GM18520 (cell line): ENCODE measurements around the gene BRD1.

Experiments
- ATAC-seq: cut with Tn5 transposase; IDR thresholded peaks from one replicate; pipeline ENCODE4 v1.9.1; 2021; ENCODE audit not compliant: unreplicated experiment

The BRD1 gene

DNA sequence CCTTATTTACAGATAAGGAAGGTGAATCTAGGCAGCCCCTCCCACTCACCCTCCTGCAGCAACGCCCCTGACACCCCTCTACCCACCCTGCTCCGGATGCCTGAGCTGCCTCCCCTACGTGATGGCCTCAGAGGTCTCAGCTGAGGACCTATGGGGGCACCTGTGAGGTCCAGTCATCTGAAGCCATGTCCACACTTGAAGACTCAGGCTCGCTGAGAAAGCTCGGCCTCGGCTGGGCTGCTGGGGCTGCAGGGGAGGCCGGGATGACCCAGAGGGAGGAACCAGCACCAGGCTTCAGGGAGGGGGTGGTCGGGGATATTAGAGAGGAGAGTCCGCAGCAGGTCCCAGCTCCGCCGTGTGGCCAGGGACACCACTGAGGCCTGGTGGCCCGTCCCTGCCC lies 92.8 kb downstream of the BRD1 start:
- no peak for ATAC-seq

DNA sequence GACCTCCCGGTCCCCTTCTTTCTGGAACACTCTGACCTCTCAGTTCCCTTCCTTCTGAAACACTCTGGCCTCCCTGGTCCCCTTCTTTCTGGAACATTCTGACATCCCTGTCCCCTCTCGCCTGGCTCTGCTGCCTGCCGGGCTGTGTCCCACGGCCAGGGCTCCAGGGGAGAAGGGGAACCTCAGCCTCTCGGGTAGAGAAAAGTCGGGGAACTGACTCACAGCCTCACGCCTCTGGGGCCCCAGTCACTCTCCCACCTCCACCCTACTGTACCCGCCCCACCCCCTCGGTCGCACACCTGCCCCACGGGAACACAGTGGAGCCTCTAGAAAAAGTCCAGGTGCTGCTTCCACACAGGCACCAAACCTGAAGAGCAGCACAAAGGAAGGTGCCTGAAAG lies 93.3 kb downstream of the BRD1 start:
- no peak for ATAC-seq

DNA sequence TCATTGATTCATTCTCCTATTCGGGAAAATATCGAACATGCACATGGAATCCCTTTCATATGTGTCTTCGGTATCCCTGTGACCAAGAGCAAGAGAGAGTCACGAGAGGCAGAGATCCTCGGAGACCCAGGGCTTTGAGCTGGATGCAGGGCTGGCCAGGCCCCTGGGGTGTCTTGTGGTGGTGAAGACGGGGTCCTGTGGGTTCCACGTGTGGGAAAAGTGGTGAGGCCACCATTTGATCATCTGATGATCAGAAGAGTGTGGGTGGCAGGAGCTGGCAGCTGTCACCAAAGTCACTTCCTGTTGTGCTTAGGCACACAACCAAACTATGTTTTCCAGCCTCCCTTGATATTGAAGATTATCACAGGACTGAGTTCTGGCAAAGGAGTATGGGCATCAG lies 94.0 kb downstream of the BRD1 start:
- ATAC-seq: no peak

DNA sequence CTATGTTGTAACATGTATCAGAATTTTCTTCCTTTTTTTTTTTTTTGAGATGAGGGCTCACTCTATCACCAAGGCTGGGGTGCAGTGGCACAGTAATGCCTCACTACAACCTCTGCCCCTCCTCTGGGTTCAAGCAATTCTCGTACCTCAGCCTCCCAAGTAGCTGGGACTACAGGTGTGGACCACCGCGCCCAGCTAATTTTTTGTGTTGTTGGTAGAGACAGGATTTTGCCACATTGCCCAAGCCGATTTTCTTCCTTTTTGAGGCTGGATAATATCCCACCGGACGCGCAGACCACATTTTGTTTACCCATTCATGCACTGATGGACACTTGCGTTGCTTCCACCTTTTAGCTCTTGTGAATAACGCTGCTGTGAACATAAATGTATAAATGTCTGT lies 97.0 kb downstream of the BRD1 start:
- ATAC-seq: no peak

DNA sequence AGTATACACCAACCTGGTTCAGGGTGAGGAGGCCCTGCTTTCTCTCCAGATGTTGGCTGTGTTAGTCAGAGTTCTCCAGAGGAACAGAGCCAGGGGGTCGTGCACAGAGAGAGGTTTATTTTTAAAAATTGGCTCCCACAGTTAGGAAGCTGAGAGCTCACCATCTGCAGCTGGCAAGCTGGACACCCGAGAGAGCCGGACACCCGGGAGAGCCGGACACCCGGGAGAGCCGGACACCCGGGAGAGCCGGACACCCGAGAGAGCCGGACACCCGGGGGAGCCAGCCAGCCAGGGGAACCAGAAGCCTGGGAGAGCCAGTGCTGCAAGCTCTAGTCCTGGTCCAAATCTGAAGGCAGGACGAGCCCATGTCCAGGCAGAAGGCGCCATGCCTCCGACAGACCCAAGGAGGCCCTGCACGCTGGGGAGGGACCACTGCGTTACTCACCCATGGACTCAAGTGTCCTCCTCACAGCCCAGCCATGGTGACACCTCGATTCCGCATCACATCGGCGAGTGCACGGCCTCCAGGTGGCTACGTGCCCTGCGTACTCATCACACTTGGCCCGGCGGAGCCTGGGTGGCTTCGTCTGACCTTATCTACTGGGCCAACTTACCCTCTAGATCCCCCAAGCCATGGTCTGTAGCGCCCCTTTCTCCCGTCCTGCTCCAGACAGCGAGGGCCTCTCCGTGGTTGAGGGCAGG lies 99.0 kb downstream of the BRD1 start:
- no peak for ATAC-seq

DNA sequence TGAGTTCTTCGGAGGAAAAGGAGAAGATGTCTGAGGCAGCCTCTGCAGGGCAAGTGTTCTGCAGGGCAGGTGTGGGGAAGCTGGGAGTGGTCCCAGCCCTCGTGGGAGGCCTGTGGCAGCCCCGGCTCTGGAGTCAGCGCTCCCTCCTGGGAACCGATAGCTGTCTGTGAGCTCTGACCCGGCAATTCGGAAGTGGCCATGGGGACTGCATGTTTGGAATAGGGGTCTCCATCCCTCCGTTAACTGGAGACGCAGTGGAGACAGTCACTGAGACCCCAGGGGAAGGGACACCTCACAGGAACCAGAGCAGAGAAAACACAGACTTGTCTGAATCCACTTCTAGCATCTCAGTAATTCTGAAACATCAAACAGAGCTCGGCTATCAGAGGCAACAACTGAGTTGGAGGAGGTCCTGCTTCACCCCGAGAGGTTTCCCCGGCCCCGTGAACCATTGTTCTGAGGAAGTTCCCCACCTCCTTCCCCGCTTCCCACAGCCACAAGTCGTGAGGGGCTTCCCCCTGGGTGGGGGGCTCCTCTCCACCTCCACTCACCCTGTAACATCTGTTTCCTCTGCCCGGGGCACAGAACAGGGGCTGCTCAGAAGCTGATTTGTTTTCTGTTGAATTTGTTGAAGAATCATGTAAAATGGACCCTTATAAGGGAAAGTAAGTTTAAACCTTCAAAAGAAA lies 99.6 kb downstream of the BRD1 start:
- ATAC-seq: no peak

DNA sequence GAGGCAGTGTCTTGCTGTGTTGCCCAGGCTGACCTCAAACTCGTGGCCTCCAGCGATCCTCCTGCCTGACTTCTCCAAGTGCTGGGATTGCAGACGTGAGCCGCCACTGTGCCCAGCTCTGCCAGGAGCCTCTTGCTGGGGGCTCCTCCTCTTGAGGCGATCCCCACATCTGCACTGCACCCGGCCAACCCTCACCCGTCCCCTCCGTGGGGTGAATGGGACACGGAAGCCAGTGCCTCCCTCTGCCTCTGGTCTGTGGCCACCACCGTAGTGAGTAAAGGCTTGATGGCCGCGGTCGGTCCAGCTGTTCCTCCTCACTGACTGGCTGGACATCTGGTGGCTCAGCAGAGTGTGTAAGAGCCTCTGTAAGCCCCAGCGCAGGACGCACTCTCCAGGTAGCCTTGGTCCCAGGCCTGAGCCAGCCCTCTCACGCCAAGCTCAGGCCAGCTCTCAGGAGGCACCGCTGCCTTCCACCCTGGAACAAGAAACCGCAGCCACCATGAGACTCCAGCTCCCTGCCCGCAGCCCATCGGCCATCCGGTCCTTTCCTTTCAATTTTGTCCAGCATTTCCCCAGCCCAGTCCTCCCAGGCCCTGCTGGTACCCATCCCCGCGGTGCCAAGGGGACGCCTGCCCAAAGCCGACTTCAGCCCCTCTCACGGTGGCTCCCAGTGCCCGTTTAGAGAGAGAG lies 100.3 kb downstream of the BRD1 start:
- no peak for ATAC-seq

DNA sequence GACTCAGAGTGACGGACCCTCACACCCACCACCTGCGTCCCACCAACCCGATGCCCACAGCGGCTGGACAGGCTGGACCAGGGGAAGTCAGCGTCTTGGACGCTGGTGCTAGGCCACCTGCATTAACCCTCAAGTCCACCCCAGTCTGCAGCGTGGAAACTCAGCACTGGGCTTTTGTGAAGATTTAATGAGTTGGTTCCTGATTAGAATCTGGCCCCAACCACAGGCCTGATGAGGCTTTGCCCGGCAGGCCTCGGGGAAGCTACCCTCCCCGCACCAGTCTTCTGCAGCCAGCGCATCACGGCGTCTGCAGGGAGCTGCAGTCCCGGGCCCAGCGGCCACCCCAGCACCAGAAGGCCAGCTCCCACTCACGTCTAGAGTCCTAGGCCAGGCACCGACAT lies 101.0 kb downstream of the BRD1 start:
- no peak for ATAC-seq

DNA sequence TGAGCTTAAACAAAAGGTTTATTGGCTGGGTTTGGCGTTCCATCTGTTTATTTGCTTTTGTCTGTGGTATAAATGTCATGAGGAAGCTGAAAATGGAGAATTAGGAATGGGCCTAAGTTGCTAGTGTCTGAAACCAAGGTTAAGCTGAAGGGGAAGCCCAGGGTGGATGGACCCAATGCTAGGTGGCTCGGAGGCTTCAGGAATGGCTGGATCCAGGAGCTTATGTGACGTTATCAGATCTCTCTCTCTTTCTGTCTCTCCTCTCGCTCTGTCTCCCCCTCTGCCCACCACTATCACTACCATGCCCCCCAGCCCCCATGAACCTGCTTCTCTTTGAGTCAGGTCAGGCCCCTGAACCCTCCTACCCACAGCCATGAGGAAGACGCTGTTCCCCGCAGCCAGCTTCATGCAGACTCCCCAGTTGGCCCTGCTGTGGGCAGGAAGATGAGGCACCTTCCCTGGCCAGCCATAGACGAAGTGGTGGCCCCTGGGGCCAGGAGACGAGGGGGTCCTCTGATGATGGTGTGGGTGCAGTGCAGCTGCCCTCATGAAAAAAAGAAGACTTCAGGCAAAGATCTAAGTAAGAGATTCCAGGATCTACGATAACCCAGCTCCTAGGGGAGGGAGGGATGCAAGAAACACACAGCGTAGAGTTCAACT lies 101.5 kb downstream of the BRD1 start:
- ATAC-seq: no peak

DNA sequence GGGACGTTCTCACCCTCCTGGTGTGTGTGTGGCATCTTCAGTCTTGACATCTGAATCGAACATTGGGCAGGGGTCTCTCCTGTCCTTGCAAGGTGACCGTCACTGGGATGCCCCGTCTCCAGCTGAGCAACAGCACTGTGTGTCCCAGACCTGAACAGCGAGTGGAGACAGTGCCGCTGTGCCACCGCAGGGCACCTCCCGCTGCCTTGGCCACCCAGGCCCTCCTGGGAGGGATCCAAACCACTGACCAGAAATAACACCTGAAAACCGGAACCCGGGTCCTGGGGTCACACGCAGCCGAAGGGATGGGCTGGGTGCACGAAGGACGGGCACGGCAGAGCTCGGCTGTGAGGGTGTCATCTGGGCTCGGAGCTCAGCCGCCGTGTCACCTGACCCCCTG lies 102.2 kb downstream of the BRD1 start:
- no peak for ATAC-seq

DNA sequence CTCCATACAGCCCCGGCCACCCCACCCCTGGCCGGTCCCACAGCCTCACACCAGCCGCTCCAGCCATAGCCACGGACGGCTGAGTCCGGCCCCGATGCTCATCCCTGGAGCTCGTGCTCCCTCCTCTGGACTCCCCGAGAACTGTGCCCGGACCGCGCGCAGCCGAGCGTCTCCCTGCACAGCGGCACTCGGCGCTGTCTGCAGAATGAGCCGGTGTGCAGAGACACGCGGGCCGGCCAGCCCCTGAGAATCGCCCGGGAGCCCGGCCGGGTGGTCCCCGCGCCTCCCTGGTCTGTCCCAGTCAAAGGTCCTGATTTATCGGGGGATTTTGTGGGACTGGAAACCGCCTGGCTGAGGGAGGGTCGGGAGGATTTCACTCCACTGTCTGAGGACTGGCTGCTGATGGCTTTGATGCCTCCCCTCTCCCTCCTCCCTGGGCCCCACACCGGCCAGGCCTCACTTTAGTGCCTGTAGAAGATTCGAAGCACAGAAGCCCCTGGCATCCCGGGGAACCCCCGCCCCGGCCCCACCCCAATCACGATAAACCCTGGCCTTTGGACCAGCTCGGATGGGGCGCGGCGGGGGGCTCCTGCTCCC lies 102.7 kb downstream of the BRD1 start:
- ATAC-seq: no peak

DNA sequence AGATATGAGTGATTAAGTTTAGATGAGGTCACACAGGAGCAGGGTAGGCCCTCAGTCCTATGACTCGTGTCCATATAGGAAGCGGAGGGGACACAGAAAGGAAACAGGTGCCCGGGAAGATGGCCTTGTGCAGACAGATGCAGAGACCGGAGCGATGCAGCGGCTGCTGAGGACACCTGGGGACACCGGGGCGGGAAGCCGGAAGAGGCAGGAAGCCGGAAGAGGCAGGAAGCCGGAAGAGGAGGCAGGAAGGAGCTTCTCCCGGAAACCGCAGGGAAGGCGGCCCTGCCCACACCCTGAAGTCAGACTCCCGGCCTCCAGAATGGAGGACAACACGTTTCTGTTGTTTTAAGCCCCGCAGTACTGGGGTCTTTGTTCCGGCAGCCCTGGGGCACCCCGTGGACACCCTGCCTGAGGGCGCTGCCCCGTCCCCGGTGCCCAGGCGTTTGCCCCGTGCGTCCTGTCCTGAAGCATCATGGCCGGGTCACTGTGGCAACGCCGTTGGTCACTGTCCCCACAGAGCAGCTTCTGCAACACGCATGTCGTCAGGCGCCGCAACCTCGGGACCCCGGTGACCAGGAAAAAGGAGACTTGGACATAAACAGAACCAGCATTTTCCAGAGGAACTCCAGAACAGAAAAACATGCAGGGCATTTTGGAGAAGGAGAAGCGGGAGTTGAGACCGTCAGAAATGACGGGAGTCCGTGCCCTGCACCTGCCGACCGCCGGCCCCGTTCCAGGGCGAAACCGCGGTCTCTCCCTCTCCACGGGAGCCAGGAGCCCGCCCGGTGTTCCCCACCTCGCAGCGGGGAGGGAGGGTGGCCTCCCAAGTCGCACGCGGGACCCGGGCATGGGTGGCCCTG lies 103.4 kb downstream of the BRD1 start:
- no peak for ATAC-seq

DNA sequence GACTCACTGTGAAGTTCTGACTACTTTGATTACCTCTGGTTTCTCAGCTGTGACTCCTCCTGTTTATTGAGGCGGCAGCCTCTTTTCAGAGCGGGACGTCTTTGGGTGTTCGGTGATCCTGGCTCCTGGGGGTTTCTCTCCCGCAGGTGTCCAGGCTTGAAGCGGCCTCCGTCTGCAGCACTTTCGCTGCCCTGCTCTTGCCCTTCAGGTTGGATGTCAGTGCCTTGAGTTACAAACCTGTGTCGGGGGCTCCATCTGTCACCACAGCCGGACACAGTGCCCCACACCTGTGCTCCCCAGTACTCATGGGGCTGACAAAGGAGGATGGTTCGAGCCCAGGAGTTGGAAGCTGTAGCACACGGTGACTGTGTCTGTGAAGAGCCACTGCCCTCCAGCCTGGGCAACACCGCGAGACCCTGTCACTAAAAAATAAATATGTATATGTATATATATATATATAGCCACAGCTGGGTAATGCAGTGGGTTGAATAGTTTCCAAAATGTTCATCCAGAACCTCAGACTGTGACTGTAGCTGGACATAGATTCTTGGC lies 104.1 kb downstream of the BRD1 start:
- no peak for ATAC-seq
